ENCODE measurements around the gene VWA3B.

GRCh38 chr2:98253461-98254070 lies 166.6 kb downstream of the VWA3B start:
- TF ChIP-seq POLR2AphosphoS5 (IDR thresholded peaks at IDR 0.05) (no peak), CTCF (IDR thresholded peaks at IDR 0.05) (no peak), POLR2A (IDR thresholded peaks at IDR 0.05) (no peak)
